ENCODE measurements around the gene OAT.

OAT gene

GRCh38 chr10:124349996-124350280 lies 68.8 kb downstream of the OAT start:
- DNase-seq = no peak

GRCh38 chr10:124349231-124349995 lies 69.3 kb downstream of the OAT start:
- DNase-seq = no peak

GRCh38 chr10:124348801-124349200 lies 69.9 kb downstream of the OAT start:
- DNase-seq = no peak

- no peak for DNase-seq
Observed at GRCh38 chr10:124347956-124348355, 70.8 kb downstream of the OAT start.
